Muscle layer of duodenum (tissue), 2 donors: ENCODE results near the gene NTNG2.

ENCODE experiments used
- H3K27ac ChIP-seq: one replicate; pipeline ENCODE4 v1.7.0; 2013; ENCODE audit warnings: mild to moderate bottlenecking, low read length
- H3K27me3 ChIP-seq: one replicate; pipeline ENCODE4 v1.7.0; 2013; ENCODE audit warnings: low read depth, mild to moderate bottlenecking, control low read depth, low read length
- H3K36me3 ChIP-seq, 2 donors: one replicate each; pipeline ENCODE4 v1.7.0; 2013; ENCODE audit warnings: low read length in 2 of 2, control low read depth in 1 of 2, mild to moderate bottlenecking in 1 of 2; ENCODE audit not compliant: insufficient read depth in 2 of 2, control insufficient read depth in 1 of 2
- H3K4me1 ChIP-seq, 2 donors: one replicate each; pipeline ENCODE4 v1.7.0; 2013; ENCODE audit warnings: low read length in 2 of 2, mild to moderate bottlenecking in 2 of 2, control low read depth in 1 of 2, moderate library complexity in 1 of 2; ENCODE audit not compliant: insufficient read depth in 2 of 2, control insufficient read depth in 1 of 2
- H3K4me3 ChIP-seq, 2 donors: one replicate each; pipeline ENCODE4 v1.7.0; 2013; ENCODE audit warnings: low read length in 2 of 2, low read depth in 1 of 2, mild to moderate bottlenecking in 1 of 2
- H3K9me3 ChIP-seq, 2 donors: one replicate each; pipeline ENCODE4 v1.7.0; 2013; ENCODE audit warnings: low read length in 2 of 2, control low read depth in 1 of 2, mild to moderate bottlenecking in 1 of 2; ENCODE audit not compliant: control insufficient read depth in 1 of 2
- donor health status: healthy.

NTNG2 gene

DNA sequence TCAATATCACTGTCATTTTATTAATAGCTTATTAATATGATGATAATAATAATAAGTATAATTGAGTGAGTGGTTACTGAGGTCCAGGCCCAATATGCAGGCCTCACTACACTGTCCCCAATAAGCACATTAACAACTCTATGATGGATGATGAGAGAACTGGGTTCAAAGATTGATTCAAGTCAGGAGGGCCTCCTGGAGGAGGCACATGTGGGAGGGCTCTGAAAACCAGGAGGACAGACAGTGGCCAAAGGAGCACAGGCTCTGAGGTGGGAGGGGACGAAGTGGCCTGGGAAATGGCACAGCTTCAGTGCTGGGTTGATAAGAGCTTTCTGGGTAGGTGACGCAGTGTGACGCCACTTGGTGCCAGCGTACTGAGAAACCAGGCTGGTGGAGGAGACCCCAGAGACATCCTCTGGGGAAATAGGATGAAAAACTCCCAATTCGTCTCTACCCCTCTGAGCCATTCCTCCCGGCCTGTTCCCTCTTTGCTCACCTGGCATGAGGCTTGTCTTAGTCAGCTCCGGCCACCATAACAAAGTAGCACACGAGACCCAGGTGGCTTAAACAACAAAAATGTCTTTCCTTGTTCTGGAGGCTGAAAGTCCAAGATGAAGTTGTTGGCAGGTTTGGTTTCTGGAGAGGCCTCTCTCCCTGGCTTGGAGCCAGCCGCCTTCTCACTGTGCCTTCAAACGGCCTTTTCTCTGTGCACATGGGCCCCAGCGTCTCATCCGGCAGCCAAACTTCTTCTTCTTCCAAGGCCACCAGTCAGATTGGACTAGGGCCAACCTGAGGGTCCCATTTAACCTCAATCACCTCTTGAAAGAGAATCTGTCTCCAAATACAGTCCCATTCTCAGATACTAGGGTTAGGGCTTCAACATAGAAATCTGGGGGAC lies 31.6 kb downstream of the NTNG2 start:
- Histone ChIP-seq H3K9me3 (no peaks in the 10 kb centered on the region), H3K27me3 (no peaks in the 10 kb centered on the region), H3K4me3 (no peak overlapping the region), H3K27ac (no peak overlapping the region), H3K36me3 (no peaks in the 10 kb centered on the region), H3K4me1 (no peaks in the 10 kb centered on the region)

DNA sequence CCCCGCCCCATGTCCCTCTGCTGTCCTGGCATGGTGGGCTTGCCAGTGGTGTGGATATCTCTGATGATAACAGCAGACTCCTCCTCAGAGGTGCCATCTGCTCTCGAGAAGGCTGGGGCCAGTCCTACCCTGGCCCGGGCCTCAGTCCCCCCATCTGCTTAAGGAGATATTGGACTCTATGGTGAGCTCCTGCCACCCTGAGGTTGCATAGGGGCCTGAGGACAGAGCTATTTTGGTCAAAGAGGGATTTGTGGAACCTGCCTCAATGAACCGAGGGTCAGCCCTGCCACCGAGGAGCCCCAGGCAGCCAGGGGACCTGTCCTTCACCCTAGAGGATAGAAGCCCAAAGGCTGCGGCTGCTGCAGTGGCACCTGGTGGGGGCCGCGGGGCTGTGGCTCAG lies 32.6 kb downstream of the NTNG2 start:
- no peaks in the 10 kb centered on the region for H3K27me3 ChIP-seq
- H3K27ac ChIP-seq, result no peak overlapping the region

DNA sequence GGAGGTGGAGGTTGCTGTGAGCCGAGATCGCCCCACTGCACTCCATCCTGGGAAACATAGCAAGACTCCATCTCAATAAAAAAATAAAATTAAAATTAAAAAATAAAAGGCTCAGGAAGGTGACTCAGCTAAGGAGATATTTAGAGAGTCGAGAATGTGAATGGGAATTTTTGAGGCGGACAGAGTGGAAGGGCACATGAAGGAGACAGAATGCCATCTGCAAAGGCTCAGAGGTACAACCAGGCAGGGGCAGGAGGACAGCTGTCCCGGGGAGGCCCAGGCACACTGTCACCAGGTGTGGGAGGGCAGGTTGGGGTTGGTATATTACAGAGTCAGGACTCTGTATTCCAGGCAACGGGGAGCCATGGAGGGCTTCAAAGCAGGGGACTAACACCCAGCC lies 35.5 kb downstream of the NTNG2 start:
- H3K4me3 ChIP-seq, result no peak overlapping the region

More for the DNA sequence above, 32.6 kb downstream of the NTNG2 start:
- Histone ChIP-seq H3K4me1 (no peaks in the 10 kb centered on the region), H3K4me3 (no peak overlapping the region), H3K9me3 (no peaks in the 10 kb centered on the region), H3K36me3 (no peaks in the 10 kb centered on the region)

DNA sequence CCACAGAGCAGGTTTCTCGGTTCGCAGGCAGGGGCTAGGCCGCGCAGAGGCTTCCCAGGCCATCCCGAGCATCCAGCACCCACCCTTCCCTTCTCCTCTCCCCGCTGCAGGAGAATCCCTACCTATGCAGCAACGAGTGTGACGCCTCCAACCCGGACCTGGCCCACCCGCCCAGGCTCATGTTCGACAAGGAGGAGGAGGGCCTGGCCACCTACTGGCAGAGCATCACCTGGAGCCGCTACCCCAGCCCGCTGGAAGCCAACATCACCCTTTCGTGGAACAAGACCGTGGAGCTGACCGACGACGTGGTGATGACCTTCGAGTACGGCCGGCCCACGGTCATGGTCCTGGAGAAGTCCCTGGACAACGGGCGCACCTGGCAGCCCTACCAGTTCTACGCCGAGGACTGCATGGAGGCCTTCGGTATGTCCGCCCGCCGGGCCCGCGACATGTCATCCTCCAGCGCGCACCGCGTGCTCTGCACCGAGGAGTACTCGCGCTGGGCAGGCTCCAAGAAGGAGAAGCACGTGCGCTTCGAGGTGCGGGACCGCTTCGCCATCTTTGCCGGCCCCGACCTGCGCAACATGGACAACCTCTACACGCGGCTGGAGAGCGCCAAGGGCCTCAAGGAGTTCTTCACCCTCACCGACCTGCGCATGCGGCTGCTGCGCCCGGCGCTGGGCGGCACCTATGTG lies 36.1 kb downstream of the NTNG2 start:
- Histone ChIP-seq H3K36me3 (no peaks in the 10 kb centered on the region), H3K9me3 (no peaks in the 10 kb centered on the region), H3K4me3 (no peak overlapping the region), H3K27ac (no peak overlapping the region), H3K4me1 (no peaks in the 10 kb centered on the region), H3K27me3 (no peaks in the 10 kb centered on the region)

More for the DNA sequence above, 35.5 kb downstream of the NTNG2 start:
- Histone ChIP-seq H3K9me3 (no peaks in the 10 kb centered on the region), H3K4me1 (no peaks in the 10 kb centered on the region), H3K27me3 (no peaks in the 10 kb centered on the region), H3K27ac (no peak overlapping the region), H3K36me3 (no peaks in the 10 kb centered on the region)

DNA sequence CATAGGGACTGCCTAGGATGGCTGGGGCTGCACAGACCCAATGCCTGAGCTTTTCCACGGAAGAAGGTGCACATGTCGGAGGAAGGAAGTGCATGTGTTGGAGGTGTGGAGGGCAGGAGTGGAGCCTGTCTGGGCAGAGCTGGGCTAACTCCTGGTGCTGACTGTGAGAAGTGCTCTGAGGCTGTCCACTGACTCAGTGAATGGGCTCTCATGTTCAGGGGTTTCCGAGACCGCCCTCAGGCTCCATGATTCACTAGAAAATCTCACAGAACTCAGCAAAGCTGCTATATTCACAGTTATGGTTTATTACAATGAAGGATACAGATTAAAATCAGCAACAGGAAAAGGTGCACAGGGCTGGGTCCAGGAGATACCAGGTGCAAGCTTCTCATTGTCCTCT lies 37.2 kb downstream of the NTNG2 start:
- Histone ChIP-seq H3K36me3 (no peaks in the 10 kb centered on the region), H3K27me3 (no peaks in the 10 kb centered on the region), H3K4me3 (no peak overlapping the region), H3K27ac (no peak overlapping the region), H3K4me1 (no peaks in the 10 kb centered on the region), H3K9me3 (no peaks in the 10 kb centered on the region)

DNA sequence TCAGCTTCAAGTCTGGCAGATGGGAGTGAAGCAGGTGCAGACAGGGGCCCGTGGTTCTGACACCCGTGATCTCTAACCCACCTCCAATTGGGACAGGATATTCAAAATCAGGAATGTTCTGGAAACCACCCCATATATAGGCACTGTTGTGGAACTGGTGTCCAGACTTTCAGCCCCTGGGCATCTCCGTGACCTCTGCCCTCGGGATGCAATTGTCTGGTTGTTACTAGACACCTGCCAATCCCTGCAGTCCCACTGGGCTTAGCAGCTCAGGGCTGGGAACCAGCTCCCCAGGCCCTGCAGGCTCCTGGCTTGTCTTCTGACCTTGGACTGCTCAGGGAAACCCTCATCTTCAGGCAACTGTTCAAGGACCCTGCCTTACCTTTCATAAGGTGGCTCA lies 38.8 kb downstream of the NTNG2 start:
- Histone ChIP-seq H3K4me1 (no peaks in the 10 kb centered on the region), H3K27ac (no peak overlapping the region), H3K27me3 (no peaks in the 10 kb centered on the region), H3K4me3 (no peak overlapping the region), H3K9me3 (peaks cover 0 to 7% of the 10 kb centered on the region in 2 donors), H3K36me3 (no peaks in the 10 kb centered on the region)

DNA sequence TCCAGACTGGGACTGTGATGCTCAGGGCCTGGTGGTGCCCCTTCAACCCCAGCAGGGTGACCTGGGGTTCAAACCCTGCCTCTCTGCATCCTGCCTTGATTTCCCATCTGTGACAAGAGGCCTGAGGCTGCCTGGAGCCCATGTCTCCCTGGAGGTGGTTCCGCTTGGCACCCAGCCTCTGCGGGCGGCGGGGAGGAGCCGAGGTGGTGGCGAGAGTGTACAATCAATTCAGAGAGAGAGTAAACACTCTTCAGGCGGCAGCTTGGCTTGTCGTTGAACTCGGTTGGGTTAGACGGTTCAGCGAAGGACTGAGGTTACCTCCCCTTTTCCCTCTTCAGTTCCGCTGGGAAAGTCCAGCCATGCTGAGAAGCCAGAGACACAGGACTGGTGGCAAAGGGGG lies 39.3 kb downstream of the NTNG2 start:
- no peaks in the 10 kb centered on the region for H3K27me3 ChIP-seq
- H3K4me1 ChIP-seq, result no peaks in the 10 kb centered on the region
- H3K27ac ChIP-seq, result no peak overlapping the region
- H3K36me3 ChIP-seq, result no peaks in the 10 kb centered on the region
- H3K4me3 ChIP-seq, result no peak overlapping the region
- H3K9me3 ChIP-seq, result peaks cover 0 to 7% of the 10 kb centered on the region in 2 donors

DNA sequence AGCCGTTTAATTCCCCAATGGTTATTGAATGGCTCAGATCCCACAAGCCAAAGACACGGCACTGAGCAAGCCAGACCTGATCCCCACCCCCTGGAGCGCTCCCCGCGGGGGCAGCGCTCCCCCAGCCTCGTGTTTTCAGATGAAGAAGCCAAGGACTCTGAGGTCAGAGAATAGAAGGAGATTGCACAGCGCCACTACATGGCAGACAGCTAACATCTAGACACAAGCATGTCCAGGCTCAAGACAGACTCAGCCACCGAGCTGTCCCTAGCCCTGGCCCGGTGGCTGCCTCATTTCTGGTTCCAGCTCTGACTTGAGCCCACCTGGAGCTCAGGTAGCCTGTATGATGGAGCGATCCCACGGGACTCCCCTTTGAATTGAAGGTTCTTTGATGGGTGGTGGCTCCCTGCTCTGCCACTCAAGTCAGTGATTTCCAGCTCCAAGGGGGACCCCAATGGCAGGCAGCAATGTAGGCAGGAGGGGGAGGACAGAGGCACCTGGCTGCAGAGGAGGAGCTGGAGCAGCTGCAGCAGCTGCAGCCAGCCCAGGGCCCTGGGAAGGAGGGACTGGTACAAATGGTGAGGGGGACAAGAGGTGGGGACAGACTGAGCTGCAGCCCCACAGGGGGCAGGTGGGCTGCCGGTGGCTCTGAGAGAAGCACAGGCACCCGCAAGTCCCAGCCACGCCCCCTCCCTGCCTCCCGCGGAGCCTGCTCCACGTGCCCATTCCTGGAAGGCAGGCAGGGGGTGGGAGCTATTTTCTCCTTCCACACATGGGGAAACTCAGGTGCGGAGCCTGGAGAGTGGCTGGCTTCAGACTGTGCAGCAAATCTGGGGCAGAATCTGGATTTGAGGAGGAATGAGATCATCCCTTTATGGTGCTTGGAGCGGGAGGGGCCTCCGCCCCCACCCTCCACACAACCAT lies 40.2 kb downstream of the NTNG2 start:
- no peak overlapping the region for H3K4me3 ChIP-seq
- H3K27ac ChIP-seq, result no peak overlapping the region
- H3K4me1 ChIP-seq, result no peaks in the 10 kb centered on the region
- peaks cover 0 to 7% of the 10 kb centered on the region in 2 donors for H3K9me3 ChIP-seq
- H3K27me3 ChIP-seq, result no peaks in the 10 kb centered on the region
- H3K36me3 ChIP-seq, result no peaks in the 10 kb centered on the region

DNA sequence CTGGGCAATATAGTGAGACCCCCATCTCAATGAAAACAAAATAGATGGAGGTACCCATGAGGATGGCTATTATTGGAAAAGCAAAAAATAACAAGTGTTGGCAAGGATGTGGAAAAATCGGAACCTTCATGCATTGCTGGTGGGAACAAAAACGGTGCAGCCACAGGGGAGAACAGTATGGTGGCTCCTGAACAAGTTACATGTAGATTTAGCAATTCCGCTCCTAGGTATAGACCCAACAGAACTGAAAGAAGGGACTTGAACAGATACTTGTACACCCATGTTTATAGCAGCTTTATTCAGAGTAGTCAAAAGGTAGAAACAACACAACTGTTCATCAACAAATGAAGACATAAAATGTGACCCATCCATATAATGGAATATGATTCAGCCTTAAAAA lies 43.0 kb downstream of the NTNG2 start:
- Histone ChIP-seq H3K36me3 (no peaks in the 10 kb centered on the region), H3K4me3 (no peak overlapping the region), H3K27me3 (no peaks in the 10 kb centered on the region), H3K4me1 (no peaks in the 10 kb centered on the region), H3K27ac (no peak overlapping the region), H3K9me3 (peaks cover 0 to 7% of the 10 kb centered on the region in 2 donors)

DNA sequence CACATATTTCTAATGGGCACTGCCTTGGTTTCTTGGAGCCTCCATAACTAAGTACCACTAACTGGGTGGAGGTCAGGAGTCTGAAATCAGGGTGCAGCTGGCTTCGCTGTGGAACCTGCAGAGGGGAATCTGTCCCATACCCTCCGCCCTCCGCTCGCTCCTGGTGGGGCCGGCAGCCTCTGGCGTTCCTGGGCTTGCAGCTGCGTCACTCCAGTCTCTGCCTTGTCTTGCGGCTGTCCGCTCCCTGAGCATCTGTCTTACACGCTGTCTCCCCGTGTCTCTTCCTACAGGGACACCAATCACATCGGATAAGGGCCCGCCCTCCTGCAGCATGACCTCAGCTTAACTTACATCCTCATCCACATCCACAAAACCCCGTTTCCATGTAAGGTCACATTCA lies 45.4 kb downstream of the NTNG2 start:
- no peak overlapping the region for H3K27ac ChIP-seq
- no peaks in the 10 kb centered on the region for H3K4me1 ChIP-seq
- H3K36me3 ChIP-seq, result no peaks in the 10 kb centered on the region
- peaks cover 0 to 7% of the 10 kb centered on the region in 2 donors for H3K9me3 ChIP-seq
- no peaks in the 10 kb centered on the region for H3K27me3 ChIP-seq
- no peak overlapping the region for H3K4me3 ChIP-seq
